Aorta (tissue), 5 donors: ENCODE measurements around the gene ZNF563. TPM values are rescaled to one million over a fixed set of nuclear protein-coding genes. Genes with fewer than 3 reads are reported as not detected.
"Not testable (repeated sequence)": the region's sequence is repeated elsewhere in the genome, so short reads cannot be mapped to it uniquely, and the experiment has no call there.

Experiments
- ATAC-seq: fragments of 200-7000 bp; cut with Tn5 transposase; one replicate; pipeline ENCODE4 v1.9.1; 2022; ENCODE audit warnings: moderate library complexity; ENCODE audit not compliant: low FRiP score
- DNase-seq, 2 donors: peaks; one replicate each; pipeline ENCODE4 v3.0.0-alpha.2; 2020
- H3K27ac ChIP-seq, 2 donors: one replicate each; pipeline ENCODE4 v1.5.1; 2013; ENCODE audit warnings: low read length in 2 of 2, mild to moderate bottlenecking in 2 of 2, moderate library complexity in 2 of 2, control low read depth in 1 of 2, inconsistent platforms in 1 of 2, low read depth in 1 of 2
- H3K27me3 ChIP-seq, 2 donors: one replicate each; pipeline ENCODE4 v1.6.1; 2013; ENCODE audit warnings: control low read depth in 1 of 2, low read length in 1 of 2, mild to moderate bottlenecking in 1 of 2, moderate library complexity in 1 of 2; ENCODE audit not compliant: insufficient read depth in 2 of 2, control insufficient read depth in 1 of 2
- H3K36me3 ChIP-seq, 2 donors: one replicate each; pipeline ENCODE4 v1.6.1; 2013; ENCODE audit warnings: control low read depth in 1 of 2, low read length in 1 of 2, mild to moderate bottlenecking in 1 of 2; ENCODE audit not compliant: insufficient read depth in 2 of 2, control insufficient read depth in 1 of 2
- H3K4me1 ChIP-seq, 2 donors: one replicate each; pipeline ENCODE4 v1.6.1; 2013; ENCODE audit warnings: low read length in 2 of 2, control low read depth in 1 of 2, mild to moderate bottlenecking in 1 of 2, moderate library complexity in 1 of 2; ENCODE audit not compliant: insufficient read depth in 2 of 2, control insufficient read depth in 1 of 2
- H3K4me3 ChIP-seq, 2 donors: one replicate each; pipeline ENCODE4 v1.5.1; 2013; ENCODE audit warnings: low read length in 2 of 2, control low read depth in 1 of 2, mild to moderate bottlenecking in 1 of 2
- H3K9me3 ChIP-seq: one replicate; pipeline ENCODE4 v1.6.1; 2013; ENCODE audit warnings: mild to moderate bottlenecking, low read length; ENCODE audit not compliant: control insufficient read depth
- WGBS, 2 donors: extraction: QIAGEN DNeasy Blood & Tissue Kit; methylation state at CpG; one replicate each; pipeline ENCODE4 v1.1.7; 2013; 5-methylcytosine and 5-hydroxymethylcytosine counted together
- intact Hi-C, 2 donors: fragments of 100-400 bp; cut with DNase I; formaldehyde crosslinking; loops; one replicate each; pipeline versions ENCODE4 v1.14.2 to v1.15.0; 2022
- polyA plus RNA-seq, 2 donors: library from polyadenylated mRNA; stranded (reverse); fragments of 200-250 nt; gene quantifications; one replicate each; pipeline ENCODE4 v1.2.3, GENCODE V29; 2013
- total RNA-seq, 2 donors: library from RNA; stranded (reverse); fragmentation: NEBNext Ultra II Directional; extraction: Animal tissue kit (Norgen Biotek cat#: 25700); gene quantifications; one replicate each; pipeline ENCODE4 v1.2.1, GENCODE V29; 2021
- donor health status: healthy with polysubstance abuse.
- donor health status: Bipolar disorder and iron deficiency.
- donor health status: DM: no; HTN: no; CAD: no.
- donor health status: DM: no; HTN: no; CAD: no.
- donor health status: DM: yes; HTN: yes; CAD: no.

ZNF563 gene
- total and polyA plus RNA-seq, 4 donors = 1.9 to 5.4 (median 2.4) TPM

GRCh38 chr19:12318782-12319413, 14.5 kb downstream of the ZNF563 start:
- WGBS, 2 donors = 95% methylated on average over 13 of the region's 13 CpGs
- Histone ChIP-seq H3K4me1 (no peaks in the 10 kb centered on the region), H3K4me3 (no peak overlapping the region), H3K27me3 (no peaks in the 10 kb centered on the region), H3K36me3 (peaks cover 6 to 10% of the 10 kb centered on the region in 2 donors), H3K9me3 (peaks cover 4% of the 10 kb centered on the region), H3K27ac (no peak overlapping the region)
- no peak for DNase-seq
- intact Hi-C loops = no loop called here
- no peak for ATAC-seq

GRCh38 chr19:12314553-12314952, 18.9 kb downstream of the ZNF563 start:
- H3K27me3 ChIP-seq = no peaks in the 10 kb centered on the region
- no peak overlapping the region for H3K27ac ChIP-seq
- intact Hi-C loops = no loop called here
- no peak overlapping the region for H3K4me3 ChIP-seq
- no peak for DNase-seq
- peaks cover 4 to 6% of the 10 kb centered on the region in 2 donors for H3K36me3 ChIP-seq
- no peaks in the 10 kb centered on the region for H3K4me1 ChIP-seq
- 79 to 85% methylated on average over 7 of the region's 7 CpGs for WGBS, 2 donors
- H3K9me3 ChIP-seq = peaks cover 4% of the 10 kb centered on the region
- ATAC-seq = no peak

- DNase-seq, H3K4me3 ChIP-seq, H3K9me3 ChIP-seq, intact Hi-C loops, H3K27me3 ChIP-seq, H3K36me3 ChIP-seq, ATAC-seq, H3K27ac ChIP-seq, H3K4me1 ChIP-seq: not testable (repeated sequence)
- WGBS, 2 donors = 96% methylated on average over 12 of the region's 12 CpGs
Measured at GRCh38 chr19:12308891-12309290, 24.5 kb downstream of the ZNF563 start.

GRCh38 chr19:12295191-12295590, 38.2 kb downstream of the ZNF563 start:
- no peaks in the 10 kb centered on the region for H3K27me3 ChIP-seq
- ATAC-seq (no peak), DNase-seq (no peak)
- no peaks in the 10 kb centered on the region for H3K36me3 ChIP-seq
- WGBS, 2 donors = 31 to 33% methylated on average over 11 of the region's 11 CpGs
- H3K4me1 ChIP-seq = no peaks in the 10 kb centered on the region
- H3K9me3 ChIP-seq = no peaks in the 10 kb centered on the region
- peak overlapping the region in 1 of 2 donors; percentile 55 for H3K27ac ChIP-seq
- H3K4me3 ChIP-seq = peak overlapping the region; percentile 9 to 63
- intact Hi-C loops = loop anchor here (2.0 kb wide), 2 partner anchors 38 to 70 kb away; partner anchors contain the start of genes ZNF442 (in 1 of the 2) and ZNF563 (in 1 of the 2)

- H3K9me3 ChIP-seq = no peaks in the 10 kb centered on the region
- DNase-seq (peak; percentile 98), ATAC-seq (peak; percentile 98)
- intact Hi-C loops = loop anchor here (2.0 to 5.0 kb wide), 3 partner anchors 38 to 70 kb away; partner anchors contain the start of genes ZNF563 (in 2 of the 2) and ZNF442 (in 1 of the 2)
- no peaks in the 10 kb centered on the region for H3K36me3 ChIP-seq
- 0% methylated on average over 66 of the region's 66 CpGs for WGBS, 2 donors
- peak within 1 kb of the TSS; percentile 67 to 79 for H3K4me3 ChIP-seq
- peak within 1 kb of the TSS in 1 of 2 donors; percentile 81 for H3K27ac ChIP-seq
- no peaks in the 10 kb centered on the region for H3K27me3 ChIP-seq
- H3K4me1 ChIP-seq = no peaks in the 10 kb centered on the region
Measured at GRCh38 chr19:12294249-12295158, 38.9 kb downstream of the ZNF563 start, which contains the start of gene ZNF44. TSS of gene ZNF44 (minus strand) at chr19:12294883. CDS start at chr19:12294694, 189 bp downstream.

- 0% methylated on average over 18 of the region's 18 CpGs for WGBS, 2 donors
- intact Hi-C loops = loop anchor here (2.0 to 5.0 kb wide), 3 partner anchors 38 to 71 kb away; partner anchors contain the start of genes ZNF563 (in 2 of the 2) and ZNF442 (in 1 of the 2)
- DNase-seq = peak; percentile 75 to 85
Measured at GRCh38 chr19:12293777-12294248, 39.6 kb downstream of the ZNF563 start.

GRCh38 chr19:12289790-12290065, 43.7 kb downstream of the ZNF563 start:
- Histone ChIP-seq H3K9me3 (no peaks in the 10 kb centered on the region), H3K4me3 (no peak overlapping the region), H3K36me3 (no peaks in the 10 kb centered on the region), H3K27me3 (no peaks in the 10 kb centered on the region), H3K27ac (no peak overlapping the region), H3K4me1 (peaks cover 0 to 5% of the 10 kb centered on the region in 2 donors)
- DNase-seq (peak in 1 of 2 donors; percentile 16), ATAC-seq (no peak)
- intact Hi-C loops = loop anchor here in 1 of 2 donors (5.0 kb wide), 1 partner anchor 43 kb away; the partner anchor contains the start of gene ZNF563
- 97 to 98% methylated on average over 7 of the region's 7 CpGs for WGBS, 2 donors

More at GRCh38 chr19:12293777-12294248, 39.6 kb downstream of the ZNF563 start:
- H3K27me3 ChIP-seq = no peaks in the 10 kb centered on the region
- peak overlapping the region in 1 of 2 donors; percentile 81 for H3K27ac ChIP-seq
- peak; percentile 30 for ATAC-seq
- H3K9me3 ChIP-seq = no peaks in the 10 kb centered on the region
- H3K36me3 ChIP-seq = no peaks in the 10 kb centered on the region
- H3K4me3 ChIP-seq = peak overlapping the region; percentile 67 to 79
- peaks cover 0 to 4% of the 10 kb centered on the region in 2 donors for H3K4me1 ChIP-seq

GRCh38 chr19:12287958-12288500, 45.4 kb downstream of the ZNF563 start:
- no peaks in the 10 kb centered on the region for H3K9me3 ChIP-seq
- H3K36me3 ChIP-seq = no peaks in the 10 kb centered on the region
- no peak overlapping the region for H3K27ac ChIP-seq
- intact Hi-C loops = no loop called here
- H3K4me1 ChIP-seq = peaks cover 0 to 5% of the 10 kb centered on the region in 2 donors
- DNase-seq (no peak), ATAC-seq (no peak)
- H3K27me3 ChIP-seq = no peaks in the 10 kb centered on the region
- WGBS, 2 donors = 52 to 65% methylated on average over 1 of the region's 1 CpG
- H3K4me3 ChIP-seq = no peak overlapping the region
